Hematopoietic multipotent progenitor cell treated with erythropoietin and hydrocortisone succinate and interleukin-3 and kit ligand, for 15 days (in vitro differentiated cells): Measurements from ENCODE around the gene OTUB2.

Source experiments
- DNase-seq: peaks from one replicate; pipeline ENCODE4 v3.0.0-alpha.2; 2015; ENCODE audit warnings: low spot score

Gene OTUB2

GRCh38 chr14:94041551-94042346 is 15.6 kb downstream of the OTUB2 start:
- no peak for DNase-seq

GRCh38 chr14:94042433-94043091 is 16.4 kb downstream of the OTUB2 start:
- DNase-seq: no peak

GRCh38 chr14:94043111-94043755 is 17.1 kb downstream of the OTUB2 start:
- DNase-seq: no peak

- no peak for DNase-seq
Observed at GRCh38 chr14:94043756-94044475, 17.8 kb downstream of the OTUB2 start.

GRCh38 chr14:94044476-94045091 is 18.4 kb downstream of the OTUB2 start:
- no peak for DNase-seq

- no peak for DNase-seq
Observed at GRCh38 chr14:94045101-94045500, 19.0 kb downstream of the OTUB2 start.

GRCh38 chr14:94045563-94046345 is 19.6 kb downstream of the OTUB2 start:
- DNase-seq: no peak

- DNase-seq: no peak
Observed at GRCh38 chr14:94046696-94047250, 20.6 kb downstream of the OTUB2 start.

GRCh38 chr14:94047581-94047980 is 21.4 kb downstream of the OTUB2 start:
- DNase-seq: no peak

GRCh38 chr14:94048691-94049624 is 22.8 kb downstream of the OTUB2 start:
- no peak for DNase-seq

GRCh38 chr14:94049625-94050023 is 23.5 kb downstream of the OTUB2 start:
- DNase-seq: no peak

- DNase-seq: no peak
Observed at GRCh38 chr14:94050231-94050880, 24.2 kb downstream of the OTUB2 start.

- peak; percentile 25 for DNase-seq
Observed at GRCh38 chr14:94051115-94051514, 25.0 kb downstream of the OTUB2 start.

- no peak for DNase-seq
Observed at GRCh38 chr14:94051779-94052178, 25.6 kb downstream of the OTUB2 start.

- DNase-seq: no peak
Observed at GRCh38 chr14:94052199-94052598, 26.1 kb downstream of the OTUB2 start.

GRCh38 chr14:94052662-94053061 is 26.5 kb downstream of the OTUB2 start:
- no peak for DNase-seq

- no peak for DNase-seq
Observed at GRCh38 chr14:94054401-94054800, 28.3 kb downstream of the OTUB2 start.

GRCh38 chr14:94054936-94055335 is 28.8 kb downstream of the OTUB2 start:
- no peak for DNase-seq
